HG03575 (cell line): Measurements from ENCODE around the gene CYTH3.
"Not testable (repeated sequence)": the region's sequence is repeated elsewhere in the genome, so short reads cannot be mapped to it uniquely, and the experiment has no call there.

Experiments used
- ATAC-seq: cut with Tn5 transposase; IDR thresholded peaks from one replicate; pipeline ENCODE4 v1.9.1; 2021; ENCODE audit not compliant: unreplicated experiment, insufficient number of reproducible peaks, low FRiP score; ENCODE audit errors: extremely low read depth

CYTH3 gene

GRCh38 chr7:6238309-6238925 is 34.0 kb downstream of the CYTH3 start:
- no peak for ATAC-seq

- no peak for ATAC-seq
Observed at GRCh38 chr7:6237730-6238129, 34.7 kb downstream of the CYTH3 start.

DNA sequence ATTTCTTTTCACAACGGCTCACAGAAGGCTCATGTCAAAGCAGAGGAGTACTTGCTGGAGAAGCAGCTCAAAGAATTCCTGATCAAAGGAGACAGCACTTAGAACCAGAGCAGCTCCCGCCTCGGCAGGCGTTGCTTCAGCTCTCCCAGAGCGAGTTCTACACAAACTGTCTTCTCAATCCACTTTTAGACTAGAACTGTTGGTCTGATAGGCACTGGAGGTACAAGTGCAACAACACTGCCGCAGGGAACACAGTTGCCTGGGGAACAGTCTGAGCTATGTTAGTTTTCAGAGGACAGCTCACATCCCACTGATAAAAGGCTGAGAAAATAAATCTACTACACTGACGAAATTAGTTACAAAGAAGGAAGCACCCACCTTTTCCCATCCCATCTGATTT is 35.4 kb downstream of the CYTH3 start:
- no peak for ATAC-seq

DNA sequence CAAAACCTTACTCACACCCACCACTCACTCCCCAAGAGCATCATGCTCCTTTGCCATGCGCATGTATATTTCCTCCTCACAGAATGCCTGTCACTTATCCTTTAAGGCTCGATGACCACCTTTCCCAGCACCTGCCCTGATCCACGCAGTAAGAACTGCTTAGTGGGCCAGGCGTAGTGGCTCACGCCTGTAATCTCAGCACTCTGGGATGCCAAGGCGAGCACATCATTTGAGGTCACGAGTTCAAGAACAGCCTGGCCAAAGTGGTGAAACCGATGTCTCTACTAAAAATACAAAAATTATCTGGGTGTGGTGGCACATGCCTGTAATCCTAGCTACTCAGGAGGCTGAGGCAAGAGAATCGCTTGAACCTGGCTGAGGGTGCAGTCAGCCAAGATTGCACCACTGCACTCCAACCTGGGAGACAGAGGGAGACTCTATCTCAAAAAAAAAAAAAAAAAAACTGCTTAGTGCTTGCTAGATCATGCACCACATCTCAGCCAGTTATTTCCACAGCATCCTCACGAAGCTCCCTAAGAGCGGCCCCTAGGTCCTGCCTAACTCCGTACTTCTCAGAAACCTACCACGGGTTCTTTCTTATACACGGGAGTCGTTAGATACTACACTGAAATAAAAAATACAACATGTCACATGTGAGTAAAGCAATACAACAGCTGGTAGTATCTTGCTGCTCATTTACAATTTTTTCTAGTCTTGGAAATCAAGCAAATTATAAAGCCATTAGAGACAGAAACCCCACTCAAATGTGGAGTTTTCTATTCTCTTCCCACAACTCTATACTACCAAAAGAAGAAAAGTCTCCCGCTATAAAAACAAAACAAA is 37.2 kb downstream of the CYTH3 start:
- no peak for ATAC-seq

GRCh38 chr7:6234384-6234783 is 38.0 kb downstream of the CYTH3 start:
- no peak for ATAC-seq

- no peak for ATAC-seq
Observed at GRCh38 chr7:6232534-6232933, 39.9 kb downstream of the CYTH3 start.

DNA sequence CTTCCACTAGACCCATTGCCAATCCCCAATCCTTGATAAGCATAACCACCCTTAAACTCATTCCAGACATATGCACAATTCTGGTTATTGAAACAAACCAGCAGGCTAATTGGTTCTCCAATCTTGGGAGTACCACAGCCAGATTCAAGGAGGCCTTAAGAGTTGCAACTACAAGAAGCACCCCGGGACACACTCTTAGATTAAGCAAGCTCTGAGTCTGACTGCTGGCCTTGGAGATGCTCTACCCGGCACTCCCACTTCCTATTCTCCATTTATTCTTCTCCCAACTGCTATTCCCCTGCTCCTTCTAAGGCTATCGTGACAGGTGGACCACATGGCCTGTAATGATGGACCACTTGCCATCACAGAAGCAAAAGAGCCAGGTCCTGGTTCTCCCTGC is 40.3 kb downstream of the CYTH3 start:
- ATAC-seq: no peak

GRCh38 chr7:6231184-6231583 is 41.2 kb downstream of the CYTH3 start:
- no peak for ATAC-seq

GRCh38 chr7:6229284-6229683 is 43.1 kb downstream of the CYTH3 start:
- ATAC-seq: not testable (repeated sequence)

- ATAC-seq: peak; percentile 70
Observed at GRCh38 chr7:6228361-6229229, 43.8 kb downstream of the CYTH3 start.

DNA sequence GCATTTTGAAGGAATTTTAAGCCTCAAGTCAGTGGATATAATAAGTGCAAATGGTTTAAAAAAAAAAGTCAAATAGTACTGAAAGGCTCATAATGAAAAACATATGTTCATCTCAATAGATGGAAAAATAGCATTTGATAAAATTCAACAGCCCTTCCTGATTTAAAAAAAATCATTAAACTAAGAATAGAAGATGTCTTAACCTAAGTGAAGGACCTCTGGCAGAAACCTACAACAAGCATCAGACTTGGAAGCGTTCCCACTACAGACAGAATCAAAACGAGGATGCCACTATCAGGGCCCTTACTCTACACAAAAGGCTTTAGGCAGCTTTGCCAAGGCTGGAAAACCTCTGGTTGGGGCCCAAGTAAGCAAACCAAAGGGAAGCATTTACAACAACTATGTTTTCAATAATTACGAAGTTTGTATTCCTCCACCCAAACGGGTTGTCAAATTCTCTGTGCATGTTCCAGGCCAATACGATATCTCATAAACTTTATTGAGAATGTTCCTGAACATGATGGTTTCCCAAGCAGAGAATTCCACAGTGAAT is 45.1 kb downstream of the CYTH3 start:
- no peak for ATAC-seq

DNA sequence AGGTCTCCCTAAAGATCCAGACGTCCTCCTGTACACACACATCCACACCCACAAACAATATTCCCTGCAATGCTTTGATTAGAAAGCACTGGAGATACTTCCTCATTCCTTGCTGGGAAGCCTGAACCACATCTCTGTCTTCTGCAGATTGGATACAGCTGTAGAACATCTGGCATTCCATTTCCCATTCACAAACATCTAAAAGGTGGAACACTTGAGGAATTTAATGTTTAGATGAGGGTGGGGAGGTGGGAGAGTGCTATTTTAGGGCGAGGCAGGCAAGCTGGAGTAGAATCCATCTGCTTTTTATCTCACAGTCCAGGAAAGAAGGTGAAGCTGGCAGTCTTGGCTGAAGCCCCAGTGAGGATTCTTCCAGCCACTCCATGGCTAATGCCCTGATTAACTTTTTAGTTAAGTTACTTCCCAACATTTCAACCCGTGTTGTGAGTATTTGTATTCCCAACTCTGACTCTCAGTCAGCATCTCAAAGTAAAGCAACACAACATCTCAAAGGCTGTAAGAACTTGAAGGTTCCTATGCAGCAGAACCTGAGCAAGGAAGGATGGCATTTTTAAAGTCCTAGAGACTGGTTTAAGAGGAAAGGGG is 46.1 kb downstream of the CYTH3 start:
- no peak for ATAC-seq

GRCh38 chr7:6223411-6223810 is 49.0 kb downstream of the CYTH3 start:
- not testable (repeated sequence) for ATAC-seq

DNA sequence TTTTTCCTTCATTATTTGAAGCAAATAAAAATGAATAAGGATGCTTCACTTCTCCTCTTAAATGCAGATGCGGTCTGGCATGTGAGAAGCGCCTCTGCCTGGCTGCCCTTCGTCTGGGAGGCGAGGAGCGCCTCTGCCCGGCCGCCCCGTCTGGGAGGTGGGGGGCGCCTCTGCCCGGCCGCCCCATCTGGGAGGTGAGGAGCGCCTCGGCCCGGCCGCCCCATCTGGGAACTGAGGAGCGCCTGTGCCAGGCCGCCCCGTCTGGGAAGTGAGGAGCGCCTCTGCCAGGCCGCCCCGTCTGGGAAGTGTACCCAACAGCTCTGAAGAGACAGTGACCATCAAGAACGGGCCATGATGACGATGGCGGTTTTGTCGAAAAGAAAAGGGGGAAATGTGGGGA is 49.4 kb downstream of the CYTH3 start:
- not testable (repeated sequence) for ATAC-seq

GRCh38 chr7:6221340-6222319 is 50.8 kb downstream of the CYTH3 start:
- ATAC-seq: no peak

GRCh38 chr7:6218329-6218728 is 54.1 kb downstream of the CYTH3 start:
- ATAC-seq: no peak

DNA sequence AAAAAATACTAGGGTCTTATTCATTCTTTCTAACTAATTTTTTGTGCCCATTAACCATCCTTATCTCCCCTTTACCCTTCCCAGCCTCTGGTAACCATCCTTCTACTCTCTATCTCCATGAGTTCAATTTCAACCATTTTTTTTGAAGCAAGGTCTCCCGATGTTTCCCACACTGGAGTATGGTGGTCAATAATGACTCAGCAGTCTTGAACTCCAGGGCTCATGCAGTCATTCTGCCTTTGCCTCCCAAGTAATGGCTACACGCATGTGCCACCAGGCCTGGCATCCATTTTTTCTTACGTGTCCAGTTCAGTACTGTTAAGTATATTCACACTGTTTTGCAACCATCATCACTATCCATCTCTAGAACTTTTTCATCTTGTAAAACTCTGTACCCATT is 60.4 kb downstream of the CYTH3 start:
- no peak for ATAC-seq
